Activated CD4-positive, alpha-beta T cell treated with anti-CD3 and anti-CD28 coated beads for 48 hours (primary cell): Measurements from ENCODE around the gene ATF4.
"Not testable (repeated sequence)": the region's sequence is repeated elsewhere in the genome, so short reads cannot be mapped to it uniquely, and the experiment has no call there.

Experiments
- DNase-seq: peaks from one replicate; pipeline ENCODE4 v3.0.0-alpha.2; 2020

Gene ATF4

GRCh38 chr22:39489094-39490068 lies 31.0 kb upstream of the ATF4 start:
- no peak for DNase-seq

- peak; percentile 89 for DNase-seq
These were observed 30.1 kb upstream of the ATF4 start for GRCh38 chr22:39490135-39490798.

GRCh38 chr22:39490966-39491680 lies 29.2 kb upstream of the ATF4 start:
- no peak for DNase-seq

DNA sequence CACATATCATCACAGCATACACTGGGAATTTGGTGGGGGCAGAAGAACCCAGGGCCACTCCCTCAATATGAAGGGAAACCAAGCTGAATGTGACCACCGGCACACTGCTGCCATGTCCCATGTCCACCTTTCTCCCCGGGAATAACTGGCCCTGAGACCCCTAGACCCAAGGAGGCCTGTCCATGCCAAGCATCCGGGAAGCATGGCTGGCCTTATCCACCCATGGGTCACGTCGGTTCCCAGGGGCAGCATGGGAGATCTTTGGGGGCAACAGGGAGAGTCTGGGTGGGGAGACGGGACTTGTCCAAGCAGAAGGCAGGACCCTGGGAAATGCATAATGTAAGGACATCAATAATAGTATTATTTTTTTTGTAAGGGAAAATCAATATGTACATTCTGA lies 28.7 kb upstream of the ATF4 start:
- no peak for DNase-seq

GRCh38 chr22:39492186-39492585 lies 28.2 kb upstream of the ATF4 start:
- DNase-seq, result no peak

GRCh38 chr22:39493759-39494158 lies 26.6 kb upstream of the ATF4 start:
- DNase-seq, result no peak

GRCh38 chr22:39494471-39495120 lies 25.8 kb upstream of the ATF4 start:
- DNase-seq, result no peak

DNA sequence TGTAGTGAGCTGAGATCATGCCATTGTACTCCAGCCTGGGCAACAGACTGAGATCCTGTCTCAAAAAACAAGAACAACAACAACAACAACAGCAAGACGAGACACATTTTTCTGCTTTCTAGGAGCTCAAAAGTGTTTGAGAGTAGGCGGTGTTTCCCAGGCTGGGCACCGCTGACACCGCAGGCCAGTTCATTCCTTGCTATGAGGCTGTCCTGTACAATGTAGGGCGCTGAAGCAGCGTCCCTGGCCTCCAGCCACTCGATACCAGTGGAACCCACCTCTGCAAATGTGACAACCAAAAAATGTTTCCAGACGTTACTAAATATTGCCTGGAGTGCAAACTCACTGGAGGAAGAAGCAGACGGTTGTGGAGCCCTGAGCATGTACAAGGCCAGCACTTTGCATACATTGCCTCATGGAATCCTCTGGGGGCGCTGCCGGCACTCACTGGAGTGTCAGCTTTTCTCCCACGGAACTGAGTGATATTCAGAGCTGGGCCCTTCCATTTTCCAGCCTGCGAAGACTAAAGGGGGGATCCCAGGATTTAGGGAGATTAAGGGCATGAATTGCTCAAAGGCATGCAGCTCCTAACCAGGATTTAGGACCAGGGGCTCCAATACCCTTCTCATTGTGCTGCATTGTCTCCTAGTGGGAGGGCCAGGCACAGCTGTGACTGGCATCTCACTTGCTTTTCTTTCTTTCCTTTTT lies 24.1 kb upstream of the ATF4 start:
- DNase-seq, result peak; percentile 79

- DNase-seq, result no peak
These were observed 22.9 kb upstream of the ATF4 start for GRCh38 chr22:39497429-39497828.

GRCh38 chr22:39498368-39498767 lies 22.0 kb upstream of the ATF4 start:
- DNase-seq, result no peak

GRCh38 chr22:39498802-39499201 lies 21.6 kb upstream of the ATF4 start:
- DNase-seq, result no peak

- DNase-seq, result no peak
These were observed 20.3 kb upstream of the ATF4 start for GRCh38 chr22:39500101-39500500.

DNA sequence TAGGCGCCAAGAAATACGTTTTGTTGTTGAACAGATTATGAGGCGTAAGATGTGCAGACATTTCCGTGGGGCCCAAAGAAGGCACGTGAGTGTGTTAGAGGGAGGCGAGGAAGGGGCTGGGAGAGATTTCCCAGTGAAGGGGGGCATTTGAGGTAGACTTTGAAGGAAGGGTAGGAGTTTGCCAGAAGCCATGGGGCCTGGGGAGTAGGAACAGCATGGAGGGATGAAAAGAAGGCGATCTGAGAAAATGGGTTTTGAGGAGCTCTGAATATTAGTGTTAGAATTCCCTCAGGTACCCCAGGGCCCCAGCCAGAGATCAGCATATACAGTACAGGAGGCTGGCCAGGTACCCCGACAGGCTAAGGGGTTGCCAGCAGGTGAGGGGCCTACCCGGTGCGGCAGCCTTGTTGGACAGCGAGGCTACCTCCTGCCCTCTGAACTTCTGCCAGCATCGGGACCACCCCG lies 18.7 kb upstream of the ATF4 start:
- DNase-seq, result no peak

DNA sequence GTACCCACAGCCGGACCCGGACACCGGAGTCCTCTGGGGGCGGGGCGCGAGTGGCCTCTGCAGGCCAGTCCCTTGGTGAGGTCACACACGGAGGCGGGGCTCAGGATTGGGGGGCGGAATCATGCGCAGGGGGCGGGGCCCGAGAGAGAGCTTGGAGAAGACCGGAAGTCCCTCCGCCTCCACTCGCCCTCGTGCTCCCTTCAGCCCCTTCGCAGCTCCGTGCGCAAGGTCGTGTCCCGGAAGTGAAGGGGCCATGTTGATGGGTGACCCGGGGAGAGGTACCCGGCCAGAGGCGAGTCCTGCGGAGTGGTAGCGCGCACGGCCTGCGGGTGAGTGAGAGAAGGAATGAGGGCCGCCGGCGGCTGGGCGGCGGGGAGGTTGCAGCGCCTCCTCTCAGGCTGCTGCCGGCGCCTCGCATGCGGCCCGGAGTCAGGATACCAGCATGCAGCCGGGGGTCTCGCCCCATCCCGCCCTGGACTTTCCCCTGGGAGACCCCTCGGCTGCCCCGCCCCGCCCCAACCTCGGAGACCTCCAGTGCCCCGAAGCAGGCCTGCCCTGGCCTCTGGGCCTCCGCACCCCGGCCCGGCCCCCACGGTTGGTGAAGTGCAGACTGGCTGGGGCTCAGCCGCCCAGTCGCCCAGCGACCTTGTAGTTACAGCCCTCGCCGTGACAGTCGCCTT lies 18.1 kb upstream of the ATF4 start, which contains the start of gene MIEF1:
MIEF1 (plus strand) TSS at position 182 of the 680 bp plus-strand sequence. CDS start 9,005 bp downstream, outside the sequence.
- peak; percentile 97 for DNase-seq

DNA sequence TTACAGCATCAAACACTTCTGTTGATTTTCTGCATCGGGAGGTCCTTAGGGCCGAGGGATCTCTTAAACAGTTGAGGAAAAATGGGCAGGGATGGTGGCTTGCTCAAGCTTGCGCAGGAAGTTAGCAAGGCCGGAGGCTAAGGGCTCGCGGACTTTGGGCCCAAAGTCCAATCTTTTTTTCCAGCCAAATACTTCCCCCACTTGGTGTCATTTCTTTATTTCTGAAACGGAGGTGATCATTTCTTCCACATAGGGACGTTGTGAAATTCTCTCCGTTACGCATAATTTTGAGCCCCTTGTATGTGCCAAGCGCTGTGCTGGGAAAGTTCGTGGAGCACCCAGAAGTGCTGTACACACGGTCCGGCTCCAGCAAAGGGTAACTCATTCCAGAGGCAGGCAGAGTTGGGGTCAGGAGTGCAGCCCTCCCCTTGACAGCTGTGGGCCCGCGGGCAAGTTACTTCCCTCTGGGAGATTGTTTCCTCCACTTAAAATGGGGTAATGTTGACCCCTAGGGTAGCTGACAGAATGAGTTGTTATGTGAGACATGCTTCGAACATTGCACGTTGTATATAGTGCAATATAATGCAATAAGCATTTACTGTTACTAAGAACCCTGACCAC lies 17.5 kb upstream of the ATF4 start:
- no peak for DNase-seq

DNA sequence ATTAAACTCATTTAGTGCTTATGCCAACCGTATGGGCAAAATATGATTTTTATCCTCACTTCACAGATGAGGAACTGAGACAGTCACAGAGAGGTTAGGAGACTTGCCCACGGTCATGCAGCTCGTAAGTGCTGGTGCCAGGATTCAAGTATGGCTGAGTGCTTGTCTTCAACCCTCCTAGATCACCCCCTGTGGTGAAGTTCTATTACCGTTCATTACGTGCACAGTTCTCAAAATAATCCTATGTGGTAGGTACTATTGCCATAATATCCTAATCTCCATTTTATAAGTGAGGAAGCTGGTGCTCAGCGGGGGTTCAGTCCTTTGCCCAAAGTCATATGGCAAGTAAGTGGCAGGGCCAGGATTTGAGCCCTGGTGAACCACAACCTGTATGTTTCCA lies 16.7 kb upstream of the ATF4 start:
- DNase-seq, result no peak

GRCh38 chr22:39504071-39504470 lies 16.3 kb upstream of the ATF4 start:
- no peak for DNase-seq

DNA sequence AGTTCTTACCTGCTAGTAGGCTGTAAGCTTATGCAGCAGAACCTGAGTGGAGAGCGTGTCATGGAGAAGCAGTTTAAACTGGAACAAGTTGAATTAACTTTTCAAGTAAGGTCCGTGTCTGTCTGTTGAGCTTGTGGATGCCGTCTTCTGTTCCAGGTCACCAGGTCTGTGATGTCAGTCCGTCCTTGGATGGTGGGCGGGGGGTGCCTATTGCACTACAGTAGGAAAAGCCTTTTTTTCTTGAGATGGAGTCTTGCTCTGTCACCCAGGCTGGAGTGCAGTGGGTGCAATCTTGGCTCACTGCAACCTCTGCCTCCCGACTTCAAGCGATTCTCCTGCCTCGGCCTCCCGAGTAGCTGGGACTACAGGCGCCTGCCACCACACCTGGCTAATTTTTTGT lies 13.3 kb upstream of the ATF4 start:
- DNase-seq, result not testable (repeated sequence)

DNA sequence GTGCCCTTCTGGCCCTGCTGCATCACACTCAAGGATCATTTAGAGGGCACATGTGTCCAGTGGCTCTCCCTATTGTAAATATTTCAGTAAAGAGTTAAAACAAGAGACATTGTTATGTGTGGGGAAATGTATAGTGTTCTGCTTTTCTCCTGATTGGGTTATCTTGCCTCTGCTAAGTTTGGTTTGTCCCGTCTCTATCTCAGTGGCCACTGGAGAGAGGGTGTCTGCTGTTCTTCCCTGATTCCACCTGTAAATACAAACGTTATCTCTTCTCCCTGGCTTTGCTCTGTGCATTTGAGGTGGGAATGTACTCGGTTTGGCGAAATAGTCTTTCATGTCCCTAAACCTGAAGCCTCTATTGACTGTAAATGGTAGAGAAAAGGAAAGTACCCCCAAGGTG lies 12.0 kb upstream of the ATF4 start:
- DNase-seq, result no peak

DNA sequence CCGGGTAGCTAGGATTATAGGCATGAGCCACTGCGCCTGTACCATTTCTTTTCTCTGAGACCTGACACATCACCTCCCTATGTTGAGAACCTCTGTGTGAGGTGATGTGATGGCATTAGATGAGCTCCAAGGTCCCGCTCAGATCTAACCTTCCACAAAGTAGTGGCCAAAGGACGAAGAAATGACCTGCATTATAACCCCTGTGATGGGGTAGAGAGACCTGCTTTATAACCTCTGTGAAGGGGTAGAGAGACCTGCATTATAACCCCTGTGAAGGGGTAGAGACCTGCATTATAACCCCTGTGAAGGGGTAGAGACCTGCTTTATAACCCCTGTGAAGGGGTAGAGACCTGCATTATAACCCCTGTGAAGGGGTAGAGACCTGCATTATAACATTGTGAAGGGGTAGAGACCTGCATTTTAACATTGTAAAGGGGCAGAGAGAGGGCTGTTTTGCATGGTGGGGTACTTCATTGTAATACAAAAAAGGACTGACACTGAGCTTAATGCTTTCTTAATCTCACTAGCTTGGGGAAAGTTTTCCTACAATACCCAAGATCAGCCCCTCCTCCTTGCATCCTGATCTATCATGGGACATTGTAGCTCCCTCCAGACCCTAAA lies 9.7 kb upstream of the ATF4 start:
- DNase-seq, result no peak

- DNase-seq, result no peak
These were observed 9.1 kb upstream of the ATF4 start for GRCh38 chr22:39511226-39511625.
